Measurements from ENCODE around the gene GCK. TPM values are rescaled to one million over a fixed set of nuclear protein-coding genes. Genes with fewer than 3 reads are reported as not detected.

GCK gene
- total and polyA plus RNA-seq, 2 of the 13 experiments (the other 11 are each of a cell fraction or from before 2014, with no cell fraction given), result not detected

DNA sequence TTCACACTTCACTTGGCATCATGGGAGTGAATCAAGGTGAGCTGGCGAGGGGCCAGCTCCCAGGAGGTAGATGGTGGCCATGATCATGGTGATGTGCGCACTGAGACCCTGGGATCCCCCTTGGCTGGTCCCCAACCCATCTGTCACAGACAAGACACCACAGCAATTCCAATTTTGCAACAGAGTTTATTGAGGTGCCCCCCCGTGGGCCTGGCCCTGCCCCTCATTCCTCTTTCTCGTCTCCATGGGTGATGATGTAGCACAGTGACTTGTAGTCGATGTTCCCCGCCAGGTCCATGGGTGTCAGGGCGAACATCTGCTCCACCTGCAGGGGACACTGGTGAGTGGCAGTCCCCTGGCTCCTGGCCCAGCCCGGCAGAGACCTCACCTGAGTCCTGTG is 50.5 kb downstream of the GCK start:
- TF ChIP-seq, protein P1, sequence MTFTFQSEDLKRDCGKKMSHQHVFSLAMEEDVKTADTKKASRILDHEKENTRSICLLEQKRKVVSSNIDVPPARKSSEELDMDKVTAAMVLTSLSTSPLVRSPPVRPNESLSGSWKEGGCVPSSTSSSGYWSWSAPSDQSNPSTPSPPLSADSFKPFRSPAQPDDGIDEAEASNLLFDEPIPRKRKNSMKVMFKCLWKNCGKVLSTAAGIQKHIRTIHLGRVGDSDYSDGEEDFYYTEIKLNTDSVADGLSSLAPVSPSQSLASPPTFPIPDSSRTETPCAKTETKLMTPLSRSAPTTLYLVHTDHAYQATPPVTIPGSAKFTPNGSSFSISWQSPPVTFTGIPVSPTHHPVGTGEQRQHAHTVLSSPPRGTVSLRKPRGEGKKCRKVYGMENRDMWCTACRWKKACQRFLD (CRISPR knock-in tag; IDR thresholded peaks at IDR 0.05; ENCODE audit: borderline replicate concordance), result no peak
- TF ChIP-seq PCBP1 (IDR thresholded peaks at IDR 0.05; ENCODE audit: borderline replicate concordance, low read depth, low read length) (no peak), ZEB1 (IDR thresholded peaks at IDR 0.05; ENCODE audit: insufficient replicate concordance, low read depth) (no peak), ZIK1 (CRISPR knock-in tag; IDR thresholded peaks at IDR 0.05; ENCODE audit: borderline replicate concordance, low read depth) (no peak), STAG1 (CRISPR knock-in tag; IDR thresholded peaks at IDR 0.05) (peak; percentile 17; the same call in 1 of the 2 replicates)
- TF ChIP-seq, protein P2, sequence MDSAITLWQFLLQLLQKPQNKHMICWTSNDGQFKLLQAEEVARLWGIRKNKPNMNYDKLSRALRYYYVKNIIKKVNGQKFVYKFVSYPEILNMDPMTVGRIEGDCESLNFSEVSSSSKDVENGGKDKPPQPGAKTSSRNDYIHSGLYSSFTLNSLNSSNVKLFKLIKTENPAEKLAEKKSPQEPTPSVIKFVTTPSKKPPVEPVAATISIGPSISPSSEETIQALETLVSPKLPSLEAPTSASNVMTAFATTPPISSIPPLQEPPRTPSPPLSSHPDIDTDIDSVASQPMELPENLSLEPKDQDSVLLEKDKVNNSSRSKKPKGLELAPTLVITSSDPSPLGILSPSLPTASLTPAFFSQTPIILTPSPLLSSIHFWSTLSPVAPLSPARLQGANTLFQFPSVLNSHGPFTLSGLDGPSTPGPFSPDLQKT (CRISPR knock-in tag; IDR thresholded peaks at IDR 0.05; ENCODE audit: borderline replicate concordance), result no peak
- TF ChIP-seq, protein P3, sequence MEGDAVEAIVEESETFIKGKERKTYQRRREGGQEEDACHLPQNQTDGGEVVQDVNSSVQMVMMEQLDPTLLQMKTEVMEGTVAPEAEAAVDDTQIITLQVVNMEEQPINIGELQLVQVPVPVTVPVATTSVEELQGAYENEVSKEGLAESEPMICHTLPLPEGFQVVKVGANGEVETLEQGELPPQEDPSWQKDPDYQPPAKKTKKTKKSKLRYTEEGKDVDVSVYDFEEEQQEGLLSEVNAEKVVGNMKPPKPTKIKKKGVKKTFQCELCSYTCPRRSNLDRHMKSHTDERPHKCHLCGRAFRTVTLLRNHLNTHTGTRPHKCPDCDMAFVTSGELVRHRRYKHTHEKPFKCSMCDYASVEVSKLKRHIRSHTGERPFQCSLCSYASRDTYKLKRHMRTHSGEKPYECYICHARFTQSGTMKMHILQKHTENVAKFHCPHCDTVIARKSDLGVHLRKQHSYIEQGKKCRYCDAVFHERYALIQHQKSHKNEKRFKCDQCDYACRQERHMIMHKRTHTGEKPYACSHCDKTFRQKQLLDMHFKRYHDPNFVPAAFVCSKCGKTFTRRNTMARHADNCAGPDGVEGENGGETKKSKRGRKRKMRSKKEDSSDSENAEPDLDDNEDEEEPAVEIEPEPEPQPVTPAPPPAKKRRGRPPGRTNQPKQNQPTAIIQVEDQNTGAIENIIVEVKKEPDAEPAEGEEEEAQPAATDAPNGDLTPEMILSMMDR (CRISPR knock-in tag; IDR thresholded peaks at IDR 0.05), result peak; percentile 36
- Histone ChIP-seq H3K27ac (ENCODE audit: extremely low read length, insufficient read depth, low read length) (no peak overlapping the region), H3K4me3 (replicated peaks in 1 of 3; ENCODE audit: insufficient read depth in 1 of 3, low read depth in 2 of 3, low read length in 3 of 3) (no peak overlapping the region), H2AFZ (ENCODE audit: low read length) (no peak overlapping the region), H3K9ac (ENCODE audit: insufficient read depth, low read depth, low read length) (no peak overlapping the region), H3K79me2 (ENCODE audit: insufficient read depth, low read length) (no peaks in the 10 kb centered on the region), H4K20me1 (ENCODE audit: insufficient read depth, low read length) (no peaks in the 10 kb centered on the region), H3K9me3 (ENCODE audit: low read length) (no peaks in the 10 kb centered on the region), H3K4me1 (ENCODE audit: insufficient read depth, low read length) (no peaks in the 10 kb centered on the region), H3K4me2 (ENCODE audit: low read depth, low read length) (no peak overlapping the region), H3K36me3 (replicated peaks in 1 of 2; ENCODE audit: control insufficient read depth in 1 of 2, insufficient read depth in 2 of 2, low read length in 2 of 2) (no peaks in the 10 kb centered on the region), H3K27me3 (ENCODE audit: control insufficient read depth in 1 of 2, insufficient read depth in 2 of 2, low read length in 2 of 2) (peaks cover 0 to 3% of the 10 kb centered on the region in 2 experiments; a peak in 1 of 5 replicates)
- WGBS (ENCODE audit: low lambda C conversion rate), result 18% methylated on average over 8 of the region's 8 CpGs
- no peak for FAIRE-seq
- no peak for DNase-seq (ENCODE audit: low spot score)
- ChIA-PET POLR2A (no interaction called here), CTCF (ENCODE audit: low intra/inter-chr PET ratio, low total read pairs) (no interaction called here)
- intact Hi-C loops (cut with micrococcal nuclease; ENCODE audit: unreplicated experiment), result loop anchor here (10.0 kb wide), 1 partner anchor 56 kb away; no protein-coding TSS in a partner anchor
- in situ Hi-C loops (cut with HindIII; ENCODE audit: extremely low pct_ligation_motif_present, low pct_unique_long_range_greater_than_20kb), result no loop called here
- ATAC-seq, result peak; percentile 72
- no TSS peak for BruUV-seq (replicated peaks)

Data from HepG2 (cell line).